Measurements from ENCODE around the gene PCBP3.

GRCh38 chr21:45611939-45612664 is 31.4 kb upstream of the PCBP3 start:
- TF ChIP-seq ZNF217 (IDR thresholded peaks at IDR 0.05) (no peak), ZNF384 (IDR thresholded peaks at IDR 0.05; ENCODE audit: borderline replicate concordance, low read depth, low read length) (no peak), FOXM1 (IDR thresholded peaks at IDR 0.05; ENCODE audit: low read depth, low read length) (no peak), MAX (IDR thresholded peaks at IDR 0.05; ENCODE audit: low read depth, low read length) (no peak), CTCF (IDR thresholded peaks at IDR 0.05 in 2 of 3, conservative IDR thresholded peaks at IDR 0.05 in 1 of 3; ENCODE audit: control insufficient read depth in 2 of 3, extremely low read depth in 1 of 3, insufficient read depth in 1 of 3, low read depth in 3 of 3, low read length in 3 of 3) (no peak)

All from GM12878 (cell line).